ENCODE measurements around the gene ARVCF. TPM values are rescaled to one million over a fixed set of nuclear protein-coding genes. Genes with fewer than 3 reads are reported as not detected.
A peak's percentile ranks its signal among the peaks of the same experiment; 100 is the strongest.

ARVCF gene
- total and polyA plus RNA-seq, 9 of the 15 experiments (the other 6 are each of a cell fraction or from before 2014, with no cell fraction given) = 0.03 to 97.4 (median 15.6) TPM

DNA sequence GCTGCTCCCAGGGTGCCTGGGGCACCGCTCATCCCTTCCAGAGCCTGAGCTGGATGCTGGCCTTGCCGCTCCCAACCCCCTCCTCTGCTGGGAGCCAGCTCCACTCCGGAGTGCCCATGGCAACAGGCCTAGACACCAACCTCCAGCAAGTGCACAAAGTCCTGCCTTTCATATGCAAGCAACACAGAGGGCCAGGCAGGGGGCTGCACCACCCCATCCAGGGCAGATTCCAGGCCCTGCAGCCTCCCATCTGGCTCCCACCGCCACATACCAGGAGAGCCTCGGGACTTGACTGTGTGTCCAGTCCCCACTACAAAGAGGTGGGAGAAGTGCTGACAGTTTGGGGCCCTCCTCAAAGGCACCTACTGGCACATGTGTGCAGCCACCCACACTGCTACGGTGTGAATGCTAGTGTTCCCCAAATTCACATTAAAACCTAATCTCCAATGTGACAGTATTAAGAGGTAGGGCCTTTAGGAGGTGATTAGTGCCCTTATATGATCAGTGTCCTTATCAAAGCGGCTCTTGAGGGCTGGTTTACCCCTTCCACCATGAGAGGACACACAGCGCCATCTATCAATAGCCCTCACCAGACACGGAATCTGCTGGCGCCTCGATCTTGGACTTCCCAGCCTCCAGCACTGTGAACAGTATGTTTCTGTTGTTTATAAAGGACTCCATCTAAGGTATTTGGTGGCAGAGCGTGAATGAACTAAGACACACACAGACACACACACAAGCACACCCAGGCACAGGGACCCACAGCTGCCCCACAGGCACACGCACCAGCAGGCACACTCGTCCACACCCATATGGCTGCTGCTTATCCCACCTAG is 16.2 kb downstream of the ARVCF start (continued):
- TF ChIP-seq, protein P1, sequence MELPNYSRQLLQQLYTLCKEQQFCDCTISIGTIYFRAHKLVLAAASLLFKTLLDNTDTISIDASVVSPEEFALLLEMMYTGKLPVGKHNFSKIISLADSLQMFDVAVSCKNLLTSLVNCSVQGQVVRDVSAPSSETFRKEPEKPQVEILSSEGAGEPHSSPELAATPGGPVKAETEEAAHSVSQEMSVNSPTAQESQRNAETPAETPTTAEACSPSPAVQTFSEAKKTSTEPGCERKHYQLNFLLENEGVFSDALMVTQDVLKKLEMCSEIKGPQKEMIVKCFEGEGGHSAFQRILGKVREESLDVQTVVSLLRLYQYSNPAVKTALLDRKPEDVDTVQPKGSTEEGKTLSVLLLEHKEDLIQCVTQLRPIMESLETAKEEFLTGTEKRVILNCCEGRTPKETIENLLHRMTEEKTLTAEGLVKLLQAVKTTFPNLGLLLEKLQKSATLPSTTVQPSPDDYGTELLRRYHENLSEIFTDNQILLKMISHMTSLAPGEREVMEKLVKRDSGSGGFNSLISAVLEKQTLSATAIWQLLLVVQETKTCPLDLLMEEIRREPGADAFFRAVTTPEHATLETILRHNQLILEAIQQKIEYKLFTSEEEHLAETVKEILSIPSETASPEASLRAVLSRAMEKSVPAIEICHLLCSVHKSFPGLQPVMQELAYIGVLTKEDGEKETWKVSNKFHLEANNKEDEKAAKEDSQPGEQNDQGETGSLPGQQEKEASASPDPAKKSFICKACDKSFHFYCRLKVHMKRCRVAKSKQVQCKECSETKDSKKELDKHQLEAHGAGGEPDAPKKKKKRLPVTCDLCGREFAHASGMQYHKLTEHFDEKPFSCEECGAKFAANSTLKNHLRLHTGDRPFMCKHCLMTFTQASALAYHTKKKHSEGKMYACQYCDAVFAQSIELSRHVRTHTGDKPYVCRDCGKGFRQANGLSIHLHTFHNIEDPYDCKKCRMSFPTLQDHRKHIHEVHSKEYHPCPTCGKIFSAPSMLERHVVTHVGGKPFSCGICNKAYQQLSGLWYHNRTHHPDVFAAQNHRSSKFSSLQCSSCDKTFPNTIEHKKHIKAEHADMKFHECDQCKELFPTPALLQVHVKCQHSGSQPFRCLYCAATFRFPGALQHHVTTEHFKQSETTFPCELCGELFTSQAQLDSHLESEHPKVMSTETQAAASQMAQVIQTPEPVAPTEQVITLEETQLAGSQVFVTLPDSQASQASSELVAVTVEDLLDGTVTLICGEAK (IDR thresholded peaks at IDR 0.05) = no peak
- TF ChIP-seq, protein P1 (CRISPR knock-in tag; IDR thresholded peaks at IDR 0.05) = no peak
- TF ChIP-seq, protein P2, sequence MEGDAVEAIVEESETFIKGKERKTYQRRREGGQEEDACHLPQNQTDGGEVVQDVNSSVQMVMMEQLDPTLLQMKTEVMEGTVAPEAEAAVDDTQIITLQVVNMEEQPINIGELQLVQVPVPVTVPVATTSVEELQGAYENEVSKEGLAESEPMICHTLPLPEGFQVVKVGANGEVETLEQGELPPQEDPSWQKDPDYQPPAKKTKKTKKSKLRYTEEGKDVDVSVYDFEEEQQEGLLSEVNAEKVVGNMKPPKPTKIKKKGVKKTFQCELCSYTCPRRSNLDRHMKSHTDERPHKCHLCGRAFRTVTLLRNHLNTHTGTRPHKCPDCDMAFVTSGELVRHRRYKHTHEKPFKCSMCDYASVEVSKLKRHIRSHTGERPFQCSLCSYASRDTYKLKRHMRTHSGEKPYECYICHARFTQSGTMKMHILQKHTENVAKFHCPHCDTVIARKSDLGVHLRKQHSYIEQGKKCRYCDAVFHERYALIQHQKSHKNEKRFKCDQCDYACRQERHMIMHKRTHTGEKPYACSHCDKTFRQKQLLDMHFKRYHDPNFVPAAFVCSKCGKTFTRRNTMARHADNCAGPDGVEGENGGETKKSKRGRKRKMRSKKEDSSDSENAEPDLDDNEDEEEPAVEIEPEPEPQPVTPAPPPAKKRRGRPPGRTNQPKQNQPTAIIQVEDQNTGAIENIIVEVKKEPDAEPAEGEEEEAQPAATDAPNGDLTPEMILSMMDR (IDR thresholded peaks at IDR 0.05 in 2 of 3, conservative IDR thresholded peaks at IDR 0.05 in 1 of 3; ENCODE audit: insufficient read depth in 2 of 3, low read depth in 1 of 3, low read length in 3 of 3) = peak in 2 of 3 experiments; percentile 23 to 33; a peak in 2 of 6 replicates
- TF ChIP-seq PRMT5 (CRISPR knock-in tag; IDR thresholded peaks at IDR 0.05) (0 out of 2 replicates have a peak, but pooled peaks have one; percentile 8), LARP7 (IDR thresholded peaks at IDR 0.05) (no peak), POLR2G (IDR thresholded peaks at IDR 0.05; ENCODE audit: low read depth, low read length) (no peak), BRCA1 (IDR thresholded peaks at IDR 0.05) (no peak), BRCA1 (CRISPR knock-in tag; IDR thresholded peaks at IDR 0.05) (no peak), ADNP (tag; IDR thresholded peaks at IDR 0.05) (no peak), OTX1 (CRISPR knock-in tag; IDR thresholded peaks at IDR 0.05) (no peak)
- TF ChIP-seq, protein P3, sequence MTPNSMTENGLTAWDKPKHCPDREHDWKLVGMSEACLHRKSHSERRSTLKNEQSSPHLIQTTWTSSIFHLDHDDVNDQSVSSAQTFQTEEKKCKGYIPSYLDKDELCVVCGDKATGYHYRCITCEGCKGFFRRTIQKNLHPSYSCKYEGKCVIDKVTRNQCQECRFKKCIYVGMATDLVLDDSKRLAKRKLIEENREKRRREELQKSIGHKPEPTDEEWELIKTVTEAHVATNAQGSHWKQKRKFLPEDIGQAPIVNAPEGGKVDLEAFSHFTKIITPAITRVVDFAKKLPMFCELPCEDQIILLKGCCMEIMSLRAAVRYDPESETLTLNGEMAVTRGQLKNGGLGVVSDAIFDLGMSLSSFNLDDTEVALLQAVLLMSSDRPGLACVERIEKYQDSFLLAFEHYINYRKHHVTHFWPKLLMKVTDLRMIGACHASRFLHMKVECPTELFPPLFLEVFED (CRISPR knock-in tag; conservative IDR thresholded peaks at IDR 0.05) = no peak
- TF ChIP-seq, protein P4, sequence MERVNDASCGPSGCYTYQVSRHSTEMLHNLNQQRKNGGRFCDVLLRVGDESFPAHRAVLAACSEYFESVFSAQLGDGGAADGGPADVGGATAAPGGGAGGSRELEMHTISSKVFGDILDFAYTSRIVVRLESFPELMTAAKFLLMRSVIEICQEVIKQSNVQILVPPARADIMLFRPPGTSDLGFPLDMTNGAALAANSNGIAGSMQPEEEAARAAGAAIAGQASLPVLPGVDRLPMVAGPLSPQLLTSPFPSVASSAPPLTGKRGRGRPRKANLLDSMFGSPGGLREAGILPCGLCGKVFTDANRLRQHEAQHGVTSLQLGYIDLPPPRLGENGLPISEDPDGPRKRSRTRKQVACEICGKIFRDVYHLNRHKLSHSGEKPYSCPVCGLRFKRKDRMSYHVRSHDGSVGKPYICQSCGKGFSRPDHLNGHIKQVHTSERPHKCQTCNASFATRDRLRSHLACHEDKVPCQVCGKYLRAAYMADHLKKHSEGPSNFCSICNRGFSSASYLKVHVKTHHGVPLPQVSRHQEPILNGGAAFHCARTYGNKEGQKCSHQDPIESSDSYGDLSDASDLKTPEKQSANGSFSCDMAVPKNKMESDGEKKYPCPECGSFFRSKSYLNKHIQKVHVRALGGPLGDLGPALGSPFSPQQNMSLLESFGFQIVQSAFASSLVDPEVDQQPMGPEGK (CRISPR knock-in tag; IDR thresholded peaks at IDR 0.05; ENCODE audit: borderline replicate concordance) = no peak

All from K562 (cell line).